Adrenal gland (tissue), 12 donors: ENCODE measurements around the gene HOXD11. TPM values are rescaled to one million over a fixed set of nuclear protein-coding genes. Genes with fewer than 3 reads are reported as not detected.
A peak's percentile ranks its signal among the peaks of the same experiment; 100 is the strongest.

Experiments
- DNase-seq, 7 donors: peaks; one replicate each; pipeline ENCODE4 v3.0.0-alpha.2; 2019 to 2020
- H3K27ac ChIP-seq, 5 donors: fragments of 200-600 bp; sonication (generic) in 4 of 5; 1 replicate in 3 of 5; 2 replicates in 2 of 5; pipeline versions ENCODE4 v1.5.1 to v1.8.0; 2016 to 2020; ENCODE audit warnings: mild to moderate bottlenecking in 1 of 5
- H3K27me3 ChIP-seq: fragments of 200-600 bp; 2 replicates; pipeline ENCODE4 v1.8.0; 2021
- H3K36me3 ChIP-seq, 2 donors: fragments of 200-600 bp; replicated peaks in 1 of 2; 1 replicate in 1 of 2; 2 replicates in 1 of 2; pipeline versions ENCODE4 v1.5.1 to v1.8.0; 2018 to 2022
- H3K4me1 ChIP-seq, 2 donors: fragments of 200-600 bp; replicated peaks in 1 of 2; 1 replicate in 1 of 2; 2 replicates in 1 of 2; pipeline versions ENCODE4 v1.5.1 to v1.8.0; 2018 to 2021
- H3K4me3 ChIP-seq, 4 donors: fragments of 200-600 bp; sonication (generic) in 3 of 4; one replicate each; pipeline ENCODE4 v1.5.1; 2016 to 2018
- H3K9me3 ChIP-seq, 3 donors: fragments of 200-600 bp; sonication (generic) in 1 of 3; replicated peaks in 1 of 3; 1 replicate in 2 of 3; 2 replicates in 1 of 3; pipeline versions ENCODE4 v1.5.1 to v1.8.0; 2016 to 2021
- POLR2A ChIP-seq, 2 donors: fragments of 450-650 bp; IDR thresholded peaks; one replicate each; pipeline ENCODE4 v1.6.1; 2017; ENCODE audit warnings: antibody characterized with exemption in 2 of 2, mild to moderate bottlenecking in 2 of 2, moderate library complexity in 1 of 2
- WGBS, 4 donors: extraction: QIAGEN DNeasy Blood & Tissue Kit in 2 of 4; methylation state at CpG; one replicate each; pipeline versions ENCODE4 v1.1.5 to v1.1.7; 2013 to 2017; 5-methylcytosine and 5-hydroxymethylcytosine counted together
- intact Hi-C, 2 donors: fragments of 100-400 bp; cut with DNase I; formaldehyde crosslinking; loops; one replicate each; pipeline versions ENCODE4 v1.14.1 to v1.15.0; 2022 to 2023
- polyA plus RNA-seq, 3 donors: library from polyadenylated mRNA; stranded (reverse); fragments of 200-250 nt in 2 of 3; fragments of 350-450 nt in 1 of 3; fragmentation: Illumina TruSeq in 1 of 3; extraction: RNeasy Lipid Tissue Mini Kit (QIAGEN cat#74804) in 1 of 3; gene quantifications; one replicate each; pipeline ENCODE4 v1.2.3, GENCODE V29; 2013 to 2014
- total RNA-seq, 9 donors: library from RNA; depleted of rRNA in 4 of 9; stranded (reverse); fragments of >200 nt in 4 of 9; fragments of 120-200 nt in 1 of 9; fragmentation: NEBNext Ultra II Directional in 1 of 9; extraction: Animal tissue kit (Norgen Biotek cat#: 25700) in 1 of 9; gene quantifications; one replicate each; pipeline versions ENCODE4 v1.1.0 to v1.2.4, GENCODE V29; 2013 to 2023
- TF ChIP-seq, protein P1 (sequence below), 6 experiments: fragments of 450-650 bp in 4 of 6; fragments of 200-600 bp in 2 of 6; sonication (generic) in 1 of 6; IDR thresholded peaks; 1 replicate in 5 of 6; 2 replicates in 1 of 6; pipeline versions ENCODE4 v1.5.1 to v1.8.0; 2016 to 2021; ENCODE audit warnings: antibody characterized with exemption in 6 of 6, mild to moderate bottlenecking in 2 of 6, moderate library complexity in 1 of 6
- donor health status: healthy with polysubstance abuse.
- donor health status: Bipolar disorder and iron deficiency.
- donor health status: DM: yes; HTN: yes; CAD: no.
- donor health status: DM: no; HTN: no; CAD: no.
- donor health status: DM: no; HTN: no; CAD: no.
- donor health status: DM: yes; HTN: yes; CAD: no.

The HOXD11 gene
- total and polyA plus RNA-seq, 12 donors = not detected

DNA sequence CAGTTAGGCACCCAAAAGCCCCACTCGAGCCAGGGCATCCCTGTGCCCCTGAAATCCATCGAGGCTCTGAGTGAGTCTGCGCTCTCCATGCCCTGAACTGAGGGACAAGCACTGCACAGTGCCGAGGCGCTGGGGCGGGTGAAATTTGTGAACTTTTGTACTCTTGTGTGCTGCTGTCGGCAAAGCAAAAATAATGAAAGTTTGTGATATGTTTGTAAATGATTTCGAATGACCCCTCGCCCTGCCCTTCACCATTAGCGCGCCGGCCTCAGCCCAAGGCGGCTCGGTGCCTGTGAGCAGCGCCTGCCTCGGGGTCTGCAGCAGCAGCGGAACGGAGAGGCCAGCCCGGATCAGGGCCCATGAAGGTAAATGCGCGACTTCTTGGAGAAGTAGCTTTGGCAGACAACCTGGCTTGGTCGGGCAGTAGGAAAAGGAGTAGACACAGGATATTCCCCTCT is 42.4 kb downstream of the HOXD11 start:
- peak in 1 of 7 donors; percentile 42 for DNase-seq
- no peak overlapping the region for H3K27ac ChIP-seq
- peaks cover 0 to 7% of the 10 kb centered on the region in 2 donors for H3K4me1 ChIP-seq
- peaks cover 0 to 19% of the 10 kb centered on the region in 2 donors for H3K36me3 ChIP-seq
- intact Hi-C loops = loop anchor here in 1 of 2 donors (5.0 kb wide), 1 partner anchor 408 kb away; no protein-coding TSS in a partner anchor
- WGBS, 4 donors = 71 to 82% (median 74%) methylated on average over 15 to 22 of the region's 22 CpGs
- no peaks in the 10 kb centered on the region for H3K27me3 ChIP-seq
- no peaks in the 10 kb centered on the region for H3K9me3 ChIP-seq
- no peak for TF ChIP-seq POLR2A (IDR thresholded peaks at IDR 0.05)
- TF ChIP-seq, protein P1, sequence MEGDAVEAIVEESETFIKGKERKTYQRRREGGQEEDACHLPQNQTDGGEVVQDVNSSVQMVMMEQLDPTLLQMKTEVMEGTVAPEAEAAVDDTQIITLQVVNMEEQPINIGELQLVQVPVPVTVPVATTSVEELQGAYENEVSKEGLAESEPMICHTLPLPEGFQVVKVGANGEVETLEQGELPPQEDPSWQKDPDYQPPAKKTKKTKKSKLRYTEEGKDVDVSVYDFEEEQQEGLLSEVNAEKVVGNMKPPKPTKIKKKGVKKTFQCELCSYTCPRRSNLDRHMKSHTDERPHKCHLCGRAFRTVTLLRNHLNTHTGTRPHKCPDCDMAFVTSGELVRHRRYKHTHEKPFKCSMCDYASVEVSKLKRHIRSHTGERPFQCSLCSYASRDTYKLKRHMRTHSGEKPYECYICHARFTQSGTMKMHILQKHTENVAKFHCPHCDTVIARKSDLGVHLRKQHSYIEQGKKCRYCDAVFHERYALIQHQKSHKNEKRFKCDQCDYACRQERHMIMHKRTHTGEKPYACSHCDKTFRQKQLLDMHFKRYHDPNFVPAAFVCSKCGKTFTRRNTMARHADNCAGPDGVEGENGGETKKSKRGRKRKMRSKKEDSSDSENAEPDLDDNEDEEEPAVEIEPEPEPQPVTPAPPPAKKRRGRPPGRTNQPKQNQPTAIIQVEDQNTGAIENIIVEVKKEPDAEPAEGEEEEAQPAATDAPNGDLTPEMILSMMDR (IDR thresholded peaks at IDR 0.05) = no peak
- H3K4me3 ChIP-seq = no peak overlapping the region

DNA sequence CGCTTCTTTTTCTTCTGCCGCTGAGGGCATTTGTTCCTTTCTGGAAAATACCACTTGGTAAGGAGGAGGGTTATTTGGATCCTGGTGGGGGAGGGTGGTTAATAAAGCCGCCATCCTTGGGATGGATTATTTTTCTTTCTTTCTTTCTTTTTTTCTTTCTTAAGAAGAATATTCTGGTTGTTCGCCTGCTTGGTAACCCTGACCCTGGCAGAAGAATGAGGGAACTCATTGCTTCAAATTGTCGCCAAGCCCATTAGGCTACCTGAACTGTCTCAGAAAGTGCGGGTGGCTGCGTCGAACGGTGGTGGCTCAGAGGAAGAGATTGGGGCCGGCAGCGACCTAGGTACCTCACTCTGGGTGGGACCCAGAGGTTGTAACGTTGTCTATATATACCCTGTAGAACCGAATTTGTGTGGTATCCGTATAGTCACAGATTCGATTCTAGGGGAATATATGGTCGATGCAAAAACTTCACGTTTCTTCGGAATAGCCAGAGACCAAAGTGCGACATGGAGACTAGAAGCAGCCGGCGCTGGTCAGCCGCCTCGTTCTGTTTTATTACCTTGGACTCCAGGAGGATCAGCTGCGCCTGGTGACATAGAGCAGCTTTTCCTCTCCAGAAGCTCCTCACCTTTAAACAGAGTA is 43.0 kb downstream of the HOXD11 start:
- TF ChIP-seq, protein P1 (IDR thresholded peaks at IDR 0.05) = no peak
- TF ChIP-seq POLR2A (IDR thresholded peaks at IDR 0.05) = no peak
- Histone ChIP-seq H3K36me3 (peaks cover 0 to 25% of the 10 kb centered on the region in 2 donors), H3K4me1 (peaks cover 0 to 7% of the 10 kb centered on the region in 2 donors), H3K27ac (no peak overlapping the region), H3K27me3 (no peaks in the 10 kb centered on the region), H3K9me3 (no peaks in the 10 kb centered on the region), H3K4me3 (no peak overlapping the region)
- WGBS, 4 donors = 80 to 82% (median 80%) methylated on average over 24 of the region's 24 CpGs
- DNase-seq = peak in 1 of 7 donors; percentile 42
- intact Hi-C loops = loop anchor here in 1 of 2 donors (5.0 kb wide), 1 partner anchor 407 kb away; no protein-coding TSS in a partner anchor

DNA sequence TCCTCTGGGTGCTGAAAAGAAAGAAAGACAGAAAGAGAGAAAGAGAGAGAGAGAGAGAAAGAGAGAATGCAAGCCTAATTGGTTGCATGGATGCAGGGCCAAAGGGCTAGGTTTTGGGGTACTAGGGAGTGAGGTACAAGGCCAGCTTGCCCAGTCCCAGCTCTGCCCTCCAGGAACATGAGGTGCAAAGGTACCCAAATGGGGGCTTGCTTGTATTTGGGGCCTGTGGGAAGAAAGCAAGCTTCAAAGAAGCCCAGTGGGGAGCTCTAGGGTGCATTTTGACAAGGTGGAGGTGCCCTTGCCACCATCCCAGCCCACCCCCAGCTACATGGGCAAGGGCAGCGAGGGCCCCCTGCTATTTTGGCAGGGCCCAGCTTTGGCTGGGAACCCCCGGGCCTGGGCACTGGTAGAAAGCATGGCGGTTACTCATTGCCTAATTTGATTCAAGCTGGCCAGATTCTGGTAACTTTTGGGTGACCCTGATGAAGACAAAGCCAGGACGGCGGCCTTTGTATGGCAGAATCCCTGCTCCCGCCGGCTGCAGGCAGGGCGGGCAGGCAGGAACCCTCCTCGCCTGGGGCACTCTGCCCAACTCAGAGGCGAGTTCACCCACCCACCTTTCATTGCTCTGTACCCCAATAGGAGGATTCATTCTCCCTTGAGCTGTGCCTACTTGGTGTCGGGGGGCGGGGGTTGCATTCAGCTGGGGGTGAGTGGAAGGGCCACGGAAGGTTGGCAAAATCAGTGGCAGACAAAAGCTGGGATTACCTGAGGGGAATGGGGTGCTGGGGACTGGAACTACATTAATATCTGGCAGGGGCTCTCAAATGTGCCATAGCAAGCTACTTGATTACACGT is 43.7 kb downstream of the HOXD11 start:
- Histone ChIP-seq H3K4me1 (peaks cover 0 to 5% of the 10 kb centered on the region in 2 donors), H3K36me3 (peaks cover 0 to 30% of the 10 kb centered on the region in 2 donors), H3K27ac (no peak overlapping the region), H3K4me3 (no peak overlapping the region), H3K9me3 (no peaks in the 10 kb centered on the region), H3K27me3 (no peaks in the 10 kb centered on the region)
- no peak for TF ChIP-seq POLR2A (IDR thresholded peaks at IDR 0.05)
- TF ChIP-seq, protein P1 (IDR thresholded peaks at IDR 0.05) = no peak
- intact Hi-C loops = no loop called here
- 86 to 93% (median 88%) methylated on average over 7 to 14 of the region's 14 CpGs for WGBS, 4 donors
- peak in 1 of 7 donors; percentile 37 for DNase-seq
